Measurements from ENCODE around the gene MYO1D. TPM values are rescaled to one million over a fixed set of nuclear protein-coding genes. Genes with fewer than 3 reads are reported as not detected.

The MYO1D gene
- total RNA-seq, 1 donor from 2014 or later: 18.0 TPM

GRCh38 chr17:32709562-32709961, 167.4 kb downstream of the MYO1D start:
- Histone ChIP-seq H2AFZ (ENCODE audit: low read depth, low read length) (no peak overlapping the region), H3K27ac (ENCODE audit: low read depth, low read length) (no peak overlapping the region), H3K27me3 (ENCODE audit: insufficient read depth, low read length) (no peaks in the 10 kb centered on the region), H3K4me3 (ENCODE audit: insufficient read depth, low read depth, low read length) (no peak overlapping the region), H4K20me1 (ENCODE audit: insufficient read depth, low read length) (no peaks in the 10 kb centered on the region), H3K4me1 (ENCODE audit: insufficient read depth, low read length) (no peaks in the 10 kb centered on the region), H3K9me3 (ENCODE audit: insufficient read depth, low read depth, low read length) (no peaks in the 10 kb centered on the region), H3K36me3 (ENCODE audit: insufficient read depth, low read length) (no peaks in the 10 kb centered on the region), H3K9ac (ENCODE audit: low read length) (no peak overlapping the region), H3K4me2 (ENCODE audit: low read length) (no peak overlapping the region), H3K79me2 (ENCODE audit: insufficient read depth, low read length) (no peaks in the 10 kb centered on the region)
- FAIRE-seq (no peak), DNase-seq (ENCODE audit: low read depth) (no peak)
- H3K27me3 Mint-ChIP-seq (ENCODE audit: low read depth, unreplicated experiment): no peaks in the 10 kb centered on the region
- H3K4me3 Mint-ChIP-seq (ENCODE audit: unreplicated experiment): no peak overlapping the region
- H3K36me3 Mint-ChIP-seq (ENCODE audit: low read depth, unreplicated experiment): peaks cover 14% of the 10 kb centered on the region
- TF ChIP-seq CTCF (IDR thresholded peaks at IDR 0.05; ENCODE audit: insufficient read depth, low read depth, low read length): no peak
- no peak for TF ChIP-seq EZH2 (IDR thresholded peaks at IDR 0.05; ENCODE audit: insufficient read depth, low read length)
- H3K9me3 Mint-ChIP-seq (ENCODE audit: unreplicated experiment): no peaks in the 10 kb centered on the region
- no peak overlapping the region for H3K27ac Mint-ChIP-seq (ENCODE audit: unreplicated experiment)
- H3K4me1 Mint-ChIP-seq (ENCODE audit: low read depth, unreplicated experiment): no peaks in the 10 kb centered on the region

GRCh38 chr17:32701871-32702270, 175.1 kb downstream of the MYO1D start:
- no peak for FAIRE-seq
- Histone ChIP-seq H3K4me2 (ENCODE audit: low read length) (no peak overlapping the region), H3K4me1 (ENCODE audit: insufficient read depth, low read length) (no peaks in the 10 kb centered on the region), H4K20me1 (ENCODE audit: insufficient read depth, low read length) (no peaks in the 10 kb centered on the region), H3K27me3 (ENCODE audit: insufficient read depth, low read length) (no peaks in the 10 kb centered on the region), H3K9me3 (ENCODE audit: insufficient read depth, low read depth, low read length) (no peaks in the 10 kb centered on the region), H3K9ac (ENCODE audit: low read length) (no peak overlapping the region), H3K4me3 (ENCODE audit: insufficient read depth, low read depth, low read length) (no peak overlapping the region), H3K27ac (ENCODE audit: low read depth, low read length) (no peak overlapping the region), H3K36me3 (ENCODE audit: insufficient read depth, low read length) (no peaks in the 10 kb centered on the region), H3K79me2 (ENCODE audit: insufficient read depth, low read length) (no peaks in the 10 kb centered on the region), H2AFZ (ENCODE audit: low read depth, low read length) (no peak overlapping the region)
- H3K36me3 Mint-ChIP-seq (ENCODE audit: low read depth, unreplicated experiment): no peaks in the 10 kb centered on the region
- no peak for TF ChIP-seq CTCF (IDR thresholded peaks at IDR 0.05; ENCODE audit: insufficient read depth, low read depth, low read length)
- no peak for TF ChIP-seq EZH2 (IDR thresholded peaks at IDR 0.05; ENCODE audit: insufficient read depth, low read length)
- H3K4me3 Mint-ChIP-seq (ENCODE audit: unreplicated experiment): no peak overlapping the region
- no peaks in the 10 kb centered on the region for H3K4me1 Mint-ChIP-seq (ENCODE audit: low read depth, unreplicated experiment)
- H3K9me3 Mint-ChIP-seq (ENCODE audit: unreplicated experiment): no peaks in the 10 kb centered on the region
- H3K27me3 Mint-ChIP-seq (ENCODE audit: low read depth, unreplicated experiment): no peaks in the 10 kb centered on the region
- no peak for DNase-seq (ENCODE audit: low read depth)
- no peak overlapping the region for H3K27ac Mint-ChIP-seq (ENCODE audit: unreplicated experiment)

GRCh38 chr17:32699247-32699646, 177.7 kb downstream of the MYO1D start:
- peaks cover 2% of the 10 kb centered on the region for H3K36me3 Mint-ChIP-seq (ENCODE audit: low read depth, unreplicated experiment)
- TF ChIP-seq CTCF (IDR thresholded peaks at IDR 0.05; ENCODE audit: insufficient read depth, low read depth, low read length) (no peak), EZH2 (IDR thresholded peaks at IDR 0.05; ENCODE audit: insufficient read depth, low read length) (no peak)
- Histone ChIP-seq H3K9me3 (ENCODE audit: insufficient read depth, low read depth, low read length) (no peaks in the 10 kb centered on the region), H2AFZ (ENCODE audit: low read depth, low read length) (no peak overlapping the region), H3K27me3 (ENCODE audit: insufficient read depth, low read length) (no peaks in the 10 kb centered on the region), H3K27ac (ENCODE audit: low read depth, low read length) (no peak overlapping the region), H3K4me1 (ENCODE audit: insufficient read depth, low read length) (no peaks in the 10 kb centered on the region), H3K36me3 (ENCODE audit: insufficient read depth, low read length) (no peaks in the 10 kb centered on the region), H4K20me1 (ENCODE audit: insufficient read depth, low read length) (no peaks in the 10 kb centered on the region), H3K4me3 (ENCODE audit: insufficient read depth, low read depth, low read length) (no peak overlapping the region), H3K9ac (ENCODE audit: low read length) (no peak overlapping the region), H3K79me2 (ENCODE audit: insufficient read depth, low read length) (no peaks in the 10 kb centered on the region), H3K4me2 (ENCODE audit: low read length) (no peak overlapping the region)
- no peak overlapping the region for H3K4me3 Mint-ChIP-seq (ENCODE audit: unreplicated experiment)
- no peak overlapping the region for H3K27ac Mint-ChIP-seq (ENCODE audit: unreplicated experiment)
- H3K9me3 Mint-ChIP-seq (ENCODE audit: unreplicated experiment): no peaks in the 10 kb centered on the region
- H3K27me3 Mint-ChIP-seq (ENCODE audit: low read depth, unreplicated experiment): no peaks in the 10 kb centered on the region
- no peaks in the 10 kb centered on the region for H3K4me1 Mint-ChIP-seq (ENCODE audit: low read depth, unreplicated experiment)
- FAIRE-seq (no peak), DNase-seq (ENCODE audit: low read depth) (no peak)
